Suprapubic skin (tissue), 4 donors: ENCODE measurements around the gene JOSD2.

ENCODE experiments used
- EP300 ChIP-seq: sonication (generic); formaldehyde crosslinking; IDR thresholded peaks from one replicate; pipeline ENCODE4 v1.6.1; 2017; ENCODE audit warnings: antibody characterized with exemption
- POLR2AphosphoS5 ChIP-seq, 3 donors: sonication (generic); formaldehyde crosslinking; IDR thresholded peaks; one replicate each; pipeline ENCODE4 v1.6.1; 2017; ENCODE audit warnings: antibody characterized with exemption in 3 of 3
- TF ChIP-seq, protein P1 (sequence below), 2 donors: fragments of 200-600 bp in 1 of 2; fragments of 450-650 bp in 1 of 2; sonication (generic) in 1 of 2; IDR thresholded peaks; one replicate each; pipeline ENCODE4 v1.5.1; 2016 to 2019; ENCODE audit warnings: antibody characterized with exemption in 2 of 2, mild to moderate bottlenecking in 1 of 2, moderate library complexity in 1 of 2

DNA sequence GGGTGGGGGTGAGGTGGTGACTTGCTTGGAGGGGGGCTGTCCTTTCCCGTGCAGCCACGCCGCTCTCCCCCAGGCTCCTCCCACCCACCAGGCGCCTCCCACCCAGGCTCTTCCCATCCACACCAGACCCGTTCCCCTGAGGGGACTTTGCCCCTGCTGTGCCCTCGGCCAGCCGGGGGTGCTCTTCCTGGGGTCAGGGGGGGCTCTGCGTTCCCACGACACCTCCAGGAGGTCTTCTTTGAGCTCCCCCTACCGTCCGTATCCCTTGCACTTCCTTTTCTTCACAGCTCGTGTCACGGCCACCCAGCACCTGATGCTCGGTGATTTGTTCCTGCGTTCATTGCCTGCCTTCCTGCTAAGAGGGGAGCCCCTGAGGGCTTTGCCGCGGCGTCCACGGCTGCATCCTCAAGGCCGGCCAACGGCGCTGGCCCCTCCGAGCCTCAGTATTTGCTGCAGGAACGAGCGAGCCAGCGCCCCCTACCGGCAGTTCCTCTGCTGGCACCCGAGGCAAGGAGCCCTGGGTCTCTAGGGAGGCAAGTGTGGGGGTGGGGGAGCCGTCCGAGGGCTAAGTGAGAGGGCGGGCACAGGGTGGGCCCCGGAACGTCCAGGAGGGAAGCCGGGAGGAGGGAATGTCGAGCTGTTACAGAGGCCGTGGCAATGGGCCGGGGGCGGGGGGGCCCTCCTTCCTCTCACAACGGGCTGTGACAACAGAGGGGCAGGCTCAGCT, 45.5 kb upstream of the JOSD2 start:
- TF ChIP-seq POLR2AphosphoS5 (IDR thresholded peaks at IDR 0.05) (no peak), EP300 (no peak)
- TF ChIP-seq, protein P1, sequence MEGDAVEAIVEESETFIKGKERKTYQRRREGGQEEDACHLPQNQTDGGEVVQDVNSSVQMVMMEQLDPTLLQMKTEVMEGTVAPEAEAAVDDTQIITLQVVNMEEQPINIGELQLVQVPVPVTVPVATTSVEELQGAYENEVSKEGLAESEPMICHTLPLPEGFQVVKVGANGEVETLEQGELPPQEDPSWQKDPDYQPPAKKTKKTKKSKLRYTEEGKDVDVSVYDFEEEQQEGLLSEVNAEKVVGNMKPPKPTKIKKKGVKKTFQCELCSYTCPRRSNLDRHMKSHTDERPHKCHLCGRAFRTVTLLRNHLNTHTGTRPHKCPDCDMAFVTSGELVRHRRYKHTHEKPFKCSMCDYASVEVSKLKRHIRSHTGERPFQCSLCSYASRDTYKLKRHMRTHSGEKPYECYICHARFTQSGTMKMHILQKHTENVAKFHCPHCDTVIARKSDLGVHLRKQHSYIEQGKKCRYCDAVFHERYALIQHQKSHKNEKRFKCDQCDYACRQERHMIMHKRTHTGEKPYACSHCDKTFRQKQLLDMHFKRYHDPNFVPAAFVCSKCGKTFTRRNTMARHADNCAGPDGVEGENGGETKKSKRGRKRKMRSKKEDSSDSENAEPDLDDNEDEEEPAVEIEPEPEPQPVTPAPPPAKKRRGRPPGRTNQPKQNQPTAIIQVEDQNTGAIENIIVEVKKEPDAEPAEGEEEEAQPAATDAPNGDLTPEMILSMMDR (IDR thresholded peaks at IDR 0.05) = peak in 1 of 2 donors; percentile 88
